ENCODE data around the gene HSP90AA1.
"Not testable (repeated sequence)": the region's sequence is repeated elsewhere in the genome, so short reads cannot be mapped to it uniquely, and the experiment has no call there.

Gene HSP90AA1

GRCh38 chr14:102092806-102093205 is 6.0 kb upstream of the HSP90AA1 start:
- no peak for DNase-seq

- DNase-seq: no peak
Measured at GRCh38 chr14:102090713-102091112, 3.9 kb upstream of the HSP90AA1 start.

- DNase-seq: no peak
Measured at GRCh38 chr14:102089621-102090343, 2.9 kb upstream of the HSP90AA1 start.

DNA sequence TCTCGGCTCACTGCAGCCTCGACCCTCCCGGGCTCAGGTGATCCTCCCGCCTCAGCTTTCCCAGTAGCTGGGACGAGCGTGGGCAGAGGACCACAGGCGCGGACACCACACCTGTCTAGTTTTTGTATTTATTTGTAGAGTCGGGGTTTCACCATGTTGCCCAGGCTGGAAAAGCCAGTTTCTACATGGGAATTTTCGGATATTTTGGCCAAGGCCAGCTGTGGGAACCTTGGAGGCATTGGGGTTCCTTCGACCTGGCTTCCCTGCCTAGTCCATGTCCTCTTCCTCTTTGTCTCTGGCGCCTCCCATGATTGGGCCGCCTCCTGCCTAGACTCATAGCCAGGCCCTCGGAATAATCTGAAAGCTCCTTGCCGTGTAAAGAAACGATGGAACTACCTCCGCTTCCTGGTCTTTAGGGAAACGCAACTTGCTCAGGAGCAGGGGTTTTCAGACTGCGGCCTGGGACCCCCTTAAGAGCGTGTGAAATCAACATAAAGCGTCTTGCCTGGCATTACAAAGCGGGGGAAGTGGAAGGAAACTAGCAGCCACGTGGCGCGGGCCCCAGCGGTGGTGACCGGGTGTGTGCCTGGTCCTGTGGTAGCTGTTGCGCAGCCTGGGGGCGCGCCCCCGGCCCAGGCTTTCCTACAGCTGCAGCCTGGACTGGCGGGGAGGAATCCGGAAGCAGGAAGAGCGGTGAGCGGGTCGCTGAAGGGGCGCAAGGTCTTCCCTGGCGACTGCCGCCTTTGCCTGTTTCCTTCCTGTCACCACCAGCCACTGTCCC is 1.4 kb upstream of the HSP90AA1 start:
- no peak for DNase-seq

- no peak for DNase-seq
Measured at GRCh38 chr14:102087762-102088011, 843 bp upstream of the HSP90AA1 start.

DNA sequence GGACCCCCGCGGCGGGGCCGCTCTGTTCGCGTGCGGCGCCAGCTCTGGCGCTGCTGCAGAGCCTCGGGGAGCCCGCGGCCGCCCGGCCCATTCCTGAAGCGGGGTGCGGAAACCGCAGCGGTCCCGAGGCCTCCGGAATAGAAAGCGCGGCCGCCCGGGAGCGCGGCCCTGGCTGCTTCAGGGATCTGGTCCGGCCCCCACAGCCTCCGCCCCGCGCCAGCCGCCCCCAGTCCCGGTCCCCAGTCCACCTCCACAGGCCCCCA is 204 bp downstream of the HSP90AA1 start:
- no peak for DNase-seq

GRCh38 chr14:102085948-102086708 is 716 bp downstream of the HSP90AA1 start:
- DNase-seq: no peak

DNA sequence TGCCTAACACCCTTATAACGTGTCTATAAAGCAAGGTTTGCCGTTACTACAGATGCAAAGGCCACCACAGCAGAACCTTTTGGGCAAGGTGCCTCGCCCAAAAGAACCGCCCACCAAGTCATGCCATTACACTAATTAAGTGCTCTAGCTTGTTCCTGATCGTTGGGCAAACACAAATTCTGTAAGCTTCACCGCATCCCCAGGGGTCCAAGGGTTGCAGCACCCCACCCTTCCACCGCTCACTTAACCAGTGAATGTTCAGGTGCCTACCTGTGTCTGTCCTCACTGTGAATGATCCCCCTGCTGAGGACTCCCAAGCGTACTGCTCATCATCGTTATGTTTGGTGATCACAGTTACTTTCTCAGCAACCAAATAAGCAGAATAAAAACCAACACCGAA is 1.4 kb downstream of the HSP90AA1 start:
- no peak for DNase-seq

- no peak for DNase-seq
Measured at GRCh38 chr14:102084931-102085330, 1.9 kb downstream of the HSP90AA1 start.

GRCh38 chr14:102084522-102084921 is 2.3 kb downstream of the HSP90AA1 start:
- not testable (repeated sequence) for DNase-seq

- DNase-seq: no peak
Measured at GRCh38 chr14:102081231-102082080, 5.4 kb downstream of the HSP90AA1 start.

DNA sequence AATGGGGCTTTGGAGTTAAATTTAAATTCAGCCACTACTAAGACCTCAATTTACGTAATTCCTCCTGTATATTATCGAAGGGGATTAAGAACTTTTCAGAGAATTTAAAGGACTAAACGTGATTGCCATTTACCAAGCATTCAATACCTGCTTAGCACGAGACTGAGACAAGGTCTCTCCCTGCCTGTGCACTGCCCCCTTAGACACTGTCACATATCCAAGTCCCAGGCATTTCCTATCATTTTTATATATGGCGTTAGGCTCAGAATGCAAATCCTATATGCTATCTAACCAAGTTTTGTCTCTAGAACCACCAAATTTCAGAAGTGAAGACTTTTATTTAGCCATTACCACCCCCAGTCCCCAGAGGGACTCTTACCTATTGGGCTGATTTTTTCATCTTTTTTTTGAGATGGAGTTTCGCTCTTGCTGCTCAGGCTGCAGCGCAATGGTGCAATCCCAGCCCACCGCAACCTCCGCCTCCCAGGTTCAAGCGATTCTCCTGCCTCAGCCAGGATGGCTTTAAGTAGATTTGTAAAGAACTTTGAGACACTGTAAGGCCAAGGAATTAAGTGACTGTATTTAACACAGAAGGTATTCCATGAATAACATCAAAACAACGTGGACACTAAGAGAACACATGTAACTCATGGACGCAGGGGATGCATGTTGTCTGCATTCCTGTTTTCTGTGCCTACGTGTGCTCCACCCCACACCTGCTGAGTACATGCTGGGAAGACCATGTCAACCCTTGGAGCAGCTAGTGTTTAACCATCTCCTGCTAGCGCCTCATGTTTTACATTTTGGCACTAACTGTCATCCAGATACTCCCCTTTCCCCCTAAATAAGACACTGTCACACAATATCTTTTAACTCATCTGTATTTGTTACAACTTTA is 6.4 kb downstream of the HSP90AA1 start:
- DNase-seq: no peak

GRCh38 chr14:102079700-102079979 is 7.2 kb downstream of the HSP90AA1 start:
- DNase-seq: no peak

DNA sequence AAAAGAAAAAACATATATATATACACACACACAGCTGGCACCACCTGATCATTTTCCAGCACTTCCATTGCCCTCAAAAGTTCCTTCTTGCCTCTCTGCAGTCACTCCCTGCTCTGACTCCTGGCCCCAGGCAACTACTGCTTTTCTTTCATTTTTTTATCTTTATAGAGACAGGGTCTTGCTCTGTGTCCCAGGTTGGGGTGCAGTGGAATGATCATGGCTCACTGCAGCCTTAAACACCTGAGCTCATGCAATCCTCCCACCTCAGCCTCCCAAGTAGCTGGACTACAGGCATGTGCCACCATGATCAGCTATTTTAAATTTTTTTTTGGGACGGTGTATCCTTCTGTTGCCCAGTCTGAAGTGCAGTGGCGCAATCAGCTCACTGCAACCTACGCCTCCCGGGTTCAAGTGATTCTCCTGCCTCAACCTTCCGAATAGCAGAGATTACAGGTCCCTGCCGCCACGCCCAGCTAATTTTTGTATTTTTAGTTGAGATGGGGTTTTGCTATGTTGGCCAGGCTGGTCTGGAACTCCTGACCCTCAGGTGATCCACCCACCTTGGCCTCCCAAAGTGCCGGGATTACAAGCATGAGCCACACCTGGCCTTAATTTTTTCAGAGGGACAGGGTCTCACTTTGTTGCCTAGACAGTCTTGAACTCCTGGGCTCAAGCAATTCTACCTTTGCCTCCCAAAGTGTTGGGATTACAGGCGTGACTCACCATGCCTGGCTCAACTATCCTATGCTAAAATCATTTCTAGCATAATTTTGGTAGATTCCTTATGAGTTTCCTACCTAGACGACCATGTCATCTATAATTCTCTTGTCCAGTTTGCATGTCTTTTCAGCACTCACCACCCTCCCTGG is 7.8 kb downstream of the HSP90AA1 start:
- DNase-seq: no peak

DNA sequence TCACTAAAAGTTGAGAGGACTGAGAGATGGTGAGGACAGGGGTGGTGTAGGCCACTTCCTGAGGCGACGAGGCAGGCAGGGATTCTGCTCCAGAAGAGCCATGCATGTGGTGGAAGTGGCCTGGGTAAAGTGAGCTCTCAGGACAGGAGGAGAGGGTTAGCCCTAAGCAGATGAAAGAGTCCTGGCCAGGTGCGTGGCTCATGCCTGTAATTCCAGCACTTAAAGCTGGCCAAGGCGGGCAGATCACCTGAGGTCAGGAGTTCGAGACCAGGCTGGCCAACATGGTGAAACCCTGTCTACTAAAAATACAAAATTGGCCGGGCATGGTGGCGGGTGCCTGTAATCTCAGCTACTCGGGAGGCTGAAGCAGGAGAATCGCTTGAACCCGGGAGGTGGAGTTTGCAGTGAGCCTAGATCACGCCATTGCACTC is 8.5 kb downstream of the HSP90AA1 start:
- not testable (repeated sequence) for DNase-seq

DNA sequence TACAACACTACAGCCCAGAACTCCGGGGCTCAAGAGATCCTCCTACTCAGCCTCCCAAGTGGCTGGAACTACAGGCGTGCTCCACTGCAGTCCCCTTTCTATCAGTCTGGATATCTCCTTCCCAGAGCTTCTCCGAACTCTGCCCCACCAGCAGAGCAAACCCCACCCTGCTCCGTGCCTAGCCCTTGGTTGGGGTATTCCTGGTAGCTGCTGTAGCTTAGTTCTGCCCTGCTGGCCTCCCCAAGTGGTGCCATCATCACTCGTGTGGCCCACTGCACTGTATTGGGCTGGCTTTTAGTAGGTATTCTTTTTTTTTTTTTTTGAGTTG is 9.5 kb downstream of the HSP90AA1 start:
- DNase-seq: no peak

DNA sequence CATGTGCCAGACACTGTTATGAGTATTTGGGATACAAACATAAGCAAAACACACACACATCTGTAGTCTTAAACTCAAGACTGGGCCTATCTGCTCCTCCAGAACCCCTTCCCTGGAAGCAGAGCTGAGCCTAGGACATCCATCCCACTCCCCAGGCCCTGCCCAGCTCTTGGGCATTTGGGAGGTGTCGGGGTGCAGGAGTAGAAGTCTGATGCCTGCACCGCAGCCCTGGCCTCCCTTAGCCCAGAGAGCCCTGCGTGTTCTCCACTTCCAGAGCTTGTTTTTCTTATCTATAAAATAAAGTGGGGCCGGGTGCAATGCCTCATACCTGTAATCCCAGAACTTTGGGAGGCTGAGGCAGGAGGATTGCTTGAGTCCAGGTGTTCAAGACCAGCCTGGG is 11.7 kb downstream of the HSP90AA1 start:
- no peak for DNase-seq

DNA sequence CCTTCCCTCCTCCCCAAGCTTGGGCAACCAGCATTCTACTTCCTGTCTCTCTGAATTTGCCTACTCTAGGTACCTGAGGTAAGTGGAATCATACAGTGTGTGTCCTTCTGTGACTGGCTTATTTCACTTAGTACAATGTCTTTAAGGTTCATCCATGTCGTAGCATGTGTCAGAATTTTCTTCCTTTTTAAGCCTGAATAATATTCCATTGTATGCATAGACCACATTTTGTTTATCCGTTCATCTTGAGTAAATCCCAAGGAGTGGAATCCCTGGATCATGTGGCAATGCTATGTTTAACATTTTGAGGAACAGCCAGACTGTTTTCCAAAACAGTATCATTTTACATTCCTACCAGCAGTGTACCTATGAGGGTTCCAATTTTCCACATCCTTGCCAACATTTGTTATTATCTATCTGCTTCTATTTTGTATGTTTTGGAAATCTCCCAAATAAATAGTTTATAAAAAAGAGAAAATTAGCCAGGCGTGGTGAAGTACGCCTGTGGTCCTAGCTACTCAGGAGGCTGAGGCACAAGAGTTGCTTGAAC is 12.4 kb downstream of the HSP90AA1 start:
- DNase-seq: no peak

DNA sequence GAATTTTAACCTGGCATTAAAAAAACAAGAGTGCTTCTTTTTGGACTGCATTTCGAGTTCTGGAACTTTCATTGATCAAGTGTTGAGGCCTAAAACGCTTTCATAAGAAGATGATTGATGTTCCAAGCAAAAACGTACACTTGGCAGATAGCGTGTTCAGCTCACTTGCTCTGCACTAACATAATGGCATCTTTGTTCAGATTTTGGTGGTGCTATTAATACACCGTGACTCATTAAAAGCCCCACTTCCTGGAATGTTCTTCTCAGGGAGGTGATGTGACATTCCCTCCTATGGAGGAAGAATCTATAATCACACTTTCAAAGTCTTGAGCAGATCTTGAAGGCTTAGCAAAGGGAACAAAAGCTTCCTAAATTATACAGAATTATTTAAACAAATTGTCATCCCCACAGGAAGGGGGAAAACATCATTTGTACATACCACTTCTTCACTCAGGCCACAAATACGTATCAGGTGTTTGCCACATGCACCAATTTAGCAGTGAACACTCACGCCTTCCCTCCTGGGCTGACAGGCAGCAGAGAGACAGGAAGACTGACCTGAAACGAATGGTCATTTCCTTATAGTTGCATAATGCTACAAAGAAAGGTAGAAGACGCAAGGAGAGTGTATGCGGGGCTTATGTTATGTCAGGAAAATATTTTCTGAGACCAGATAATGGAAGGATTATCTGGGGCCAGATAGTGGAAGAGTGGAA is 15.4 kb downstream of the HSP90AA1 start:
- no peak for DNase-seq

- no peak for DNase-seq
Measured at GRCh38 chr14:102066041-102066451, 20.8 kb downstream of the HSP90AA1 start.

GRCh38 chr14:102064590-102064989 is 22.3 kb downstream of the HSP90AA1 start:
- DNase-seq: not testable (repeated sequence)
